Endothelial cell of umbilical vein (primary cell): ENCODE results near the gene DNAJB11. TPM values are rescaled to one million over a fixed set of nuclear protein-coding genes. Genes with fewer than 3 reads are reported as not detected.

ENCODE experiments used
- BruUV-seq: library from RNA; stranded (reverse); fragments of 400-500 nt; replicated peaks from 2 replicates; lab custom pipeline; 2021; lab: Mats Ljungman, UMichigan
- CTCF ChIA-PET: fragments of 300-600, 350-600 bp; sonication (Branson Sonifier 250); formaldehyde crosslinking; loops from one replicate; lab custom pipeline; 2021; ENCODE audit warnings: antibody characterized with exemption, inconsistent platforms; lab: Charles Lee
- POLR2A ChIA-PET: fragments of 300-600, 350-600 bp; sonication (Branson Sonifier 250); formaldehyde crosslinking; loops from one replicate; lab custom pipeline; 2021; ENCODE audit warnings: antibody characterized with exemption, inconsistent platforms; lab: Charles Lee
- DNase-seq: peaks from one replicate; pipeline ENCODE4 v3.0.0-alpha.2; 2011; ENCODE audit warnings: low read depth, low spot score
- FAIRE-seq: peaks from 2 replicates; lab custom pipeline; 2011; peaks lifted over from hg19 to GRCh38; lab: Jason Lieb, UNC
- H2AFZ ChIP-seq: 2 replicates; pipeline ENCODE4 v1.6.0; 2012; ENCODE audit warnings: low read depth, low read length, control low read depth, inconsistent platforms
- H3K27ac ChIP-seq: 2 replicates; pipeline ENCODE4 v1.5.1; 2011; ENCODE audit warnings: low read depth, mild to moderate bottlenecking, control low read depth, low read length, moderate library complexity; ENCODE audit not compliant: insufficient read depth
- H3K27me3 ChIP-seq, 2 experiments: 2 replicates each; pipeline versions ENCODE4 v1.6.0 to v1.6.1; 2011; ENCODE audit warnings: low read length in 2 of 2, mixed read lengths in 1 of 2; ENCODE audit not compliant: control insufficient read depth in 2 of 2, insufficient read depth in 2 of 2
- H3K36me3 ChIP-seq, 2 experiments: 2 replicates in 1 of 2; 3 replicates in 1 of 2; pipeline ENCODE4 v1.5.1; 2011; ENCODE audit warnings: low read length in 2 of 2, mild to moderate bottlenecking in 1 of 2, moderate library complexity in 1 of 2; ENCODE audit not compliant: control insufficient read depth in 2 of 2, insufficient read depth in 2 of 2; ENCODE audit errors: extremely low read depth in 1 of 2
- H3K4me1 ChIP-seq: 3 replicates; pipeline ENCODE4 v1.5.1; 2011; ENCODE audit warnings: mild to moderate bottlenecking, low read length; ENCODE audit not compliant: control insufficient read depth, insufficient read depth; ENCODE audit errors: extremely low read depth
- H3K4me2 ChIP-seq: 2 replicates; pipeline ENCODE4 v1.6.1; 2011; ENCODE audit warnings: low read length, control low read depth, mixed read lengths; ENCODE audit not compliant: insufficient read depth
- H3K4me3 ChIP-seq, 3 experiments: fragments of 200-600 bp in 1 of 3; sonication (generic), shearing (Covaris generic) in 1 of 3; replicated peaks in 1 of 3; 2 replicates each; pipeline ENCODE4 v1.5.1; 2011 to 2016; ENCODE audit warnings: control low read depth in 3 of 3, low read length in 3 of 3, mild to moderate bottlenecking in 2 of 3, inconsistent platforms in 1 of 3, low read depth in 1 of 3, moderate library complexity in 1 of 3; ENCODE audit not compliant: insufficient read depth in 1 of 3
- H3K79me2 ChIP-seq: 2 replicates; pipeline ENCODE4 v1.6.0; 2012; ENCODE audit warnings: low read length, inconsistent platforms; ENCODE audit not compliant: control insufficient read depth, insufficient read depth
- H3K9ac ChIP-seq: replicated peaks from 2 replicates; pipeline ENCODE3; 2011; ENCODE audit warnings: low read length, control low read depth; ENCODE audit not compliant: insufficient read depth; ENCODE audit errors: extremely low read depth
- H3K9me1 ChIP-seq: replicated peaks from 3 replicates; pipeline ENCODE4 v1.6.0; 2011; ENCODE audit warnings: mild to moderate bottlenecking, low read length; ENCODE audit not compliant: control insufficient read depth, insufficient read depth; ENCODE audit errors: extremely low read depth
- H3K9me3 ChIP-seq: replicated peaks from 2 replicates; pipeline ENCODE4 v1.5.1; 2012; ENCODE audit warnings: low read length, inconsistent platforms; ENCODE audit not compliant: control insufficient read depth, insufficient read depth
- H4K20me1 ChIP-seq: replicated peaks from 2 replicates; pipeline ENCODE3; 2011; ENCODE audit warnings: mild to moderate bottlenecking, low read length; ENCODE audit not compliant: control insufficient read depth, insufficient read depth; ENCODE audit errors: extremely low read depth
- EZH2 ChIP-seq: IDR thresholded peaks from 2 replicates; pipeline ENCODE4 v1.6.1; 2012; ENCODE audit warnings: borderline replicate concordance, low read depth, mild to moderate bottlenecking, moderate library complexity, low read length, inconsistent platforms; ENCODE audit not compliant: severe bottlenecking
- JUN ChIP-seq: IDR thresholded peaks from 2 replicates; pipeline ENCODE4 v1.6.1; 2011; ENCODE audit warnings: borderline replicate concordance, low read depth; ENCODE audit not compliant: insufficient read length, insufficient read depth
- MAX ChIP-seq: IDR thresholded peaks from 2 replicates; pipeline ENCODE4 v1.6.1; 2011; ENCODE audit not compliant: insufficient read depth, insufficient read length
- MYC ChIP-seq: IDR thresholded peaks from one replicate; pipeline ENCODE4 v1.6.1; 2011; ENCODE audit warnings: mild to moderate bottlenecking, low read depth, low read length
- dilution Hi-C: fragments of 300-500 bp; cut with MboI; formaldehyde crosslinking; loops from one replicate; pipeline ENCODE4 v1.15.0; 2019; ENCODE audit warnings: low sequenced_read_pairs; ENCODE audit not compliant: extremely low pct_ligation_motif_present
- intact Hi-C: fragments of 100-400 bp; cut with micrococcal nuclease; formaldehyde crosslinking; loops from one replicate; pipeline ENCODE4 v1.10.0; 2022
- polyA plus RNA-seq, 4 experiments: library from polyadenylated mRNA; depleted of rRNA in 3 of 4; stranded (reverse) in 3 of 4; unstranded in 1 of 4; fragments of >200 nt; gene quantifications; 2 replicates each; pipeline versions ENCODE4 v1.2.1 to v1.2.3, GENCODE V29; 2011 to 2012; ENCODE audit warnings: missing spikeins in 1 of 4
- total RNA-seq: library from RNA; stranded (reverse); gene quantifications from 2 replicates; pipeline ENCODE4 v1.2.3, GENCODE V29; 2021
- TF ChIP-seq, protein P1 (sequence below), 2 donors: IDR thresholded peaks; 1 replicate in 1 of 2; 2 replicates in 1 of 2; pipeline ENCODE4 v1.5.1; 2011; ENCODE audit warnings: low read length in 2 of 2, mild to moderate bottlenecking in 2 of 2, moderate library complexity in 2 of 2, control low read depth in 1 of 2, inconsistent platforms in 1 of 2, low read depth in 1 of 2; ENCODE audit not compliant: insufficient read depth in 1 of 2; ENCODE audit errors: extremely low read depth in 1 of 2

Gene DNAJB11
- total and polyA plus RNA-seq, 2 donors (not counting 3 experiments of a cell fraction or from before 2014, with no cell fraction given): 39.5 to 87.6 TPM

DNA sequence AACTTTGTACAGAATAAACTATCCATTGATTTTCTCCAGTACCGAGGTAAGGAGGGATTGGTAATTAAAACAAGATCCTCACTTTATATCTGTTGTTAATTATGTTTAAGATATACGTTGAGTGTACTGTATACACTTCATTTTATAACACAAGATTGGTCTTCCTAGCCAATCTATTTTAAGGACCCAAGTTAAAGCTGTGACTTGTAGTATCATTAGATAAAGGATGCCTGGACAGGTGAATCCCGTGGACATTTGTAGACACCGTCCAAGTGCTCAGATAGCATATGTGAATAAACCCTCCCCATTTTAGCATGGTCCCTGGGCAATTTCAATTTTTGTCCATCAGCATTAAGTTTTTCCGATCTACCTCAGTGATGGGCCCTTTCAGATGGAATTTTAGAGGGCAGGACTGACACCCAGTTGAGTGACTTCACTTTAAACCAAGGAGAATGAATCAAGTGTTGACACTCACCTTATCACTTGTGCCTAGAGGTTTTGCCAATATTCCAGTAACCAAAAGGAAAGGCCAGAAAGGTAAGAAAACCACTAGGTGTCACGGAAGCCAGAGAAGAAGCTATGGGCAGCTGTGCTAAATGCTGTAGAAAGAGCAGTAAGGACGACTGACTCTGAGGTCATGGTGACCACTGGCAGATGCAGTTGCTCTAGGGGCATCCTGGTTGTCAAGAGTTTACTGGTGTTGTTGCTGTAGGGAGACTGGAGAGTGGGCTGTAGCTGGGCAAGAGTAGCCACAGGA lies 51.6 kb downstream of the DNAJB11 start:
- TF ChIP-seq JUN (no peak), EZH2 (no peak), MAX (no peak), MYC (no peak)
- TF ChIP-seq, protein P1, sequence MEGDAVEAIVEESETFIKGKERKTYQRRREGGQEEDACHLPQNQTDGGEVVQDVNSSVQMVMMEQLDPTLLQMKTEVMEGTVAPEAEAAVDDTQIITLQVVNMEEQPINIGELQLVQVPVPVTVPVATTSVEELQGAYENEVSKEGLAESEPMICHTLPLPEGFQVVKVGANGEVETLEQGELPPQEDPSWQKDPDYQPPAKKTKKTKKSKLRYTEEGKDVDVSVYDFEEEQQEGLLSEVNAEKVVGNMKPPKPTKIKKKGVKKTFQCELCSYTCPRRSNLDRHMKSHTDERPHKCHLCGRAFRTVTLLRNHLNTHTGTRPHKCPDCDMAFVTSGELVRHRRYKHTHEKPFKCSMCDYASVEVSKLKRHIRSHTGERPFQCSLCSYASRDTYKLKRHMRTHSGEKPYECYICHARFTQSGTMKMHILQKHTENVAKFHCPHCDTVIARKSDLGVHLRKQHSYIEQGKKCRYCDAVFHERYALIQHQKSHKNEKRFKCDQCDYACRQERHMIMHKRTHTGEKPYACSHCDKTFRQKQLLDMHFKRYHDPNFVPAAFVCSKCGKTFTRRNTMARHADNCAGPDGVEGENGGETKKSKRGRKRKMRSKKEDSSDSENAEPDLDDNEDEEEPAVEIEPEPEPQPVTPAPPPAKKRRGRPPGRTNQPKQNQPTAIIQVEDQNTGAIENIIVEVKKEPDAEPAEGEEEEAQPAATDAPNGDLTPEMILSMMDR (IDR thresholded peaks at IDR 0.05; ENCODE audit: extremely low read depth in 1 of 2, insufficient read depth in 1 of 2, low read depth in 1 of 2, low read length in 2 of 2): no peak
- FAIRE-seq: no peak
- POLR2A ChIA-PET: no interaction called here

More for the DNA sequence above, 51.6 kb downstream of the DNAJB11 start:
- no peaks in the 10 kb centered on the region for H3K4me1 ChIP-seq
- dilution Hi-C loops (no loop called here), intact Hi-C loops (no loop called here)
- BruUV-seq: no TSS peak
- CTCF ChIA-PET: interaction anchor here (1.3 to 2.3 kb wide), 3 partner anchors 9 to 200 kb away, joined by 5 to 6 read pairs (median 5); no protein-coding TSS in a partner anchor
- H3K4me2 ChIP-seq: no peak overlapping the region
- peaks cover 6 to 11% of the 10 kb centered on the region in 2 experiments for H3K27me3 ChIP-seq
- no peak overlapping the region for H3K4me3 ChIP-seq
- H3K9me1 ChIP-seq: no peaks in the 10 kb centered on the region
- H3K9ac ChIP-seq: no peak overlapping the region
- no peaks in the 10 kb centered on the region for H3K36me3 ChIP-seq
- no peaks in the 10 kb centered on the region for H4K20me1 ChIP-seq
- no peak for DNase-seq
- H3K79me2 ChIP-seq: no peaks in the 10 kb centered on the region
- no peak overlapping the region for H3K27ac ChIP-seq
- H3K9me3 ChIP-seq: no peaks in the 10 kb centered on the region
- H2AFZ ChIP-seq: no peak overlapping the region
